OCI-LY3 (cell line): ENCODE results near the gene DCBLD1.

Source experiments
- H2AFZ ChIP-seq: fragments of 200-600, 300-600 bp; shearing (Covaris generic); 2 replicates; pipeline ENCODE4 v1.6.0; 2014; ENCODE audit warnings: antibody characterized with exemption, low read depth, low read length
- H3K27ac ChIP-seq: fragments of 200-600, 300-600 bp; sonication (generic); 2 replicates; pipeline ENCODE4 v1.5.1; 2014; ENCODE audit warnings: mild to moderate bottlenecking, low read length, moderate library complexity, mixed read lengths
- H3K27me3 ChIP-seq: fragments of 200-600, 300-600 bp; sonication (generic); 2 replicates; pipeline ENCODE4 v1.6.1; 2014; ENCODE audit warnings: low read depth, low read length, mixed read lengths
- H3K36me3 ChIP-seq: fragments of 200-600, 300-600 bp; sonication (generic); replicated peaks from 2 replicates; pipeline ENCODE3; 2014; ENCODE audit warnings: low read depth, low read length, mixed read lengths
- H3K4me1 ChIP-seq: fragments of 300-600, 200-600 bp; sonication (generic); 2 replicates; pipeline ENCODE4 v1.6.1; 2014; ENCODE audit warnings: low read length, mixed read lengths
- H3K4me2 ChIP-seq: fragments of 200-600, 300-600 bp; sonication (generic); 2 replicates; pipeline ENCODE4 v1.6.1; 2014; ENCODE audit warnings: low read length, mixed read lengths
- H3K4me3 ChIP-seq: fragments of 300-600, 200-600 bp; sonication (generic); 2 replicates; pipeline ENCODE4 v1.5.1; 2014; ENCODE audit warnings: antibody characterized with exemption, mild to moderate bottlenecking, low read length, moderate library complexity
- H3K79me2 ChIP-seq: fragments of 300-600, 200-600 bp; shearing (Covaris generic); 2 replicates; pipeline ENCODE4 v1.6.1; 2014; ENCODE audit warnings: mild to moderate bottlenecking, low read length, mixed read lengths
- H3K9ac ChIP-seq: fragments of 300-600, 200-600 bp; shearing (Covaris generic); 2 replicates; pipeline ENCODE4 v1.6.0; 2014; ENCODE audit warnings: mild to moderate bottlenecking, low read length, moderate library complexity
- H3K9me3 ChIP-seq: fragments of 200-600, 300-600 bp; shearing (Covaris generic); 2 replicates; pipeline ENCODE4 v1.6.1; 2014; ENCODE audit warnings: low read length, mixed read lengths; ENCODE audit not compliant: insufficient read depth
- H4K20me1 ChIP-seq: fragments of 200-600, 300-600 bp; sonication (generic); 2 replicates; pipeline ENCODE4 v1.6.1; 2016; ENCODE audit warnings: low read length, mixed read lengths; ENCODE audit not compliant: insufficient read depth
- EZH2phosphoT487 ChIP-seq: fragments of 200-600 bp; shearing (Covaris generic); IDR thresholded peaks from 2 replicates; pipeline ENCODE4 v1.6.1; 2018; ENCODE audit warnings: antibody characterized with exemption, mixed run types, low read depth
- TF ChIP-seq, protein P1 (sequence below): fragments of 200-600, 300-600 bp; sonication (generic); IDR thresholded peaks from 2 replicates; pipeline ENCODE4 v1.5.1; 2014; ENCODE audit warnings: antibody characterized with exemption, low read length, low read depth

The DCBLD1 gene

GRCh38 chr6:117592983-117593759, 110.7 kb downstream of the DCBLD1 start:
- TF ChIP-seq, protein P1, sequence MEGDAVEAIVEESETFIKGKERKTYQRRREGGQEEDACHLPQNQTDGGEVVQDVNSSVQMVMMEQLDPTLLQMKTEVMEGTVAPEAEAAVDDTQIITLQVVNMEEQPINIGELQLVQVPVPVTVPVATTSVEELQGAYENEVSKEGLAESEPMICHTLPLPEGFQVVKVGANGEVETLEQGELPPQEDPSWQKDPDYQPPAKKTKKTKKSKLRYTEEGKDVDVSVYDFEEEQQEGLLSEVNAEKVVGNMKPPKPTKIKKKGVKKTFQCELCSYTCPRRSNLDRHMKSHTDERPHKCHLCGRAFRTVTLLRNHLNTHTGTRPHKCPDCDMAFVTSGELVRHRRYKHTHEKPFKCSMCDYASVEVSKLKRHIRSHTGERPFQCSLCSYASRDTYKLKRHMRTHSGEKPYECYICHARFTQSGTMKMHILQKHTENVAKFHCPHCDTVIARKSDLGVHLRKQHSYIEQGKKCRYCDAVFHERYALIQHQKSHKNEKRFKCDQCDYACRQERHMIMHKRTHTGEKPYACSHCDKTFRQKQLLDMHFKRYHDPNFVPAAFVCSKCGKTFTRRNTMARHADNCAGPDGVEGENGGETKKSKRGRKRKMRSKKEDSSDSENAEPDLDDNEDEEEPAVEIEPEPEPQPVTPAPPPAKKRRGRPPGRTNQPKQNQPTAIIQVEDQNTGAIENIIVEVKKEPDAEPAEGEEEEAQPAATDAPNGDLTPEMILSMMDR, result no peak
- TF ChIP-seq EZH2phosphoT487, result no peak
- no peak overlapping the region for H3K9ac ChIP-seq
- H3K4me2 ChIP-seq, result no peak overlapping the region
- peaks cover 25% of the 10 kb centered on the region for H4K20me1 ChIP-seq
- H3K4me3 ChIP-seq, result no peak overlapping the region
- H3K9me3 ChIP-seq, result no peaks in the 10 kb centered on the region
- no peak overlapping the region for H2AFZ ChIP-seq
- H3K27me3 ChIP-seq, result no peaks in the 10 kb centered on the region
- peaks cover 87% of the 10 kb centered on the region for H3K79me2 ChIP-seq
- H3K36me3 ChIP-seq, result peaks cover 25% of the 10 kb centered on the region
- peaks cover 10% of the 10 kb centered on the region for H3K4me1 ChIP-seq
- H3K27ac ChIP-seq, result no peak overlapping the region

DNA sequence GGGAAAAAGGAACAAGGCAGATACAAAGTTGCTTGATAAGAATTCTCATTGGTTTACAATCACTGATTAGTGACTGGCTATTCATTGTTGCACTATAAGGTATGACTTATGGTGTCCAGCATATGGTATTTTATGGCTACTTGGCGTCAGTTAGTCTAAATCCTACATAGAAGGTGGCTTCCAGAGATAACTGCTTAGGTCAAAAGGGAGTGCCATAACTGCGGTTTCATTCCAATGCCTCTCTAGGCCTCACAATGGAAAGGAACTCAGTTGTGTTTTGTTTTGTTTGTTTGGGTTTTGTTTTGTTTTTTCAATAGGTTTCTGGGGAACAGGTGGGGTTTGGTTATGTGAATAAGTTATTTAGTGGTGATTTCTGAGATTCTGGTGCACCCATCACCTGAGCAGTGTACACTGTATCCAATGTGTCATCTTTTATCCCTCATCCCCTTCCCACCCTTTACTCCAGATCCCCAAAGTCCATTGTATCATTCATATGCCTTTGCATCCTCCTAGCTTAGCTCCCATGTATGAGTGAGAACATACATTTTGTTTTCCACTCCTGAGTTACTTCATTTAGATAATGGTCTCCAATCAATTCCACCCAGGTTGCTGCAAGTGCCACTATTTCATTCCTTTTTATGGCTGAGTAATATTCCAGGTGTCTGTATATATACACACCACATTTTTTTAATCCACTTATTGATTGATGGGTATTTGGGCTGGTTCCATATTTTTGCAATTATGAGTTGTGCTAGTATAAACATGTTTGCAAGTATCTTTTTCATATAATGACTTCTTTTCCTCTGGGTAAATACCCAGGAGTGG, 112.8 kb downstream of the DCBLD1 start:
- Histone ChIP-seq H3K27me3 (no peaks in the 10 kb centered on the region), H3K4me2 (no peak overlapping the region), H3K9ac (no peak overlapping the region), H3K27ac (no peak overlapping the region), H3K9me3 (peaks cover 4% of the 10 kb centered on the region; the same call in 1 of the 2 replicates), H3K4me3 (no peak overlapping the region), H3K4me1 (peaks cover 20% of the 10 kb centered on the region), H3K36me3 (peaks cover 35% of the 10 kb centered on the region), H3K79me2 (peaks cover 92% of the 10 kb centered on the region), H2AFZ (no peak overlapping the region), H4K20me1 (peaks cover 28% of the 10 kb centered on the region)
- TF ChIP-seq, protein P1, result no peak
- TF ChIP-seq EZH2phosphoT487, result no peak

GRCh38 chr6:117597755-117598154, 115.3 kb downstream of the DCBLD1 start:
- Histone ChIP-seq H3K27me3 (no peaks in the 10 kb centered on the region), H3K27ac (no peak overlapping the region), H3K36me3 (peaks cover 41% of the 10 kb centered on the region), H4K20me1 (peaks cover 23% of the 10 kb centered on the region), H3K4me1 (peaks cover 23% of the 10 kb centered on the region), H3K4me2 (no peak overlapping the region), H3K4me3 (no peak overlapping the region), H3K9ac (no peak overlapping the region), H3K79me2 (peaks cover 91% of the 10 kb centered on the region), H3K9me3 (peaks cover 4% of the 10 kb centered on the region; the same call in 1 of the 2 replicates), H2AFZ (no peak overlapping the region)
- TF ChIP-seq EZH2phosphoT487, result no peak
- TF ChIP-seq, protein P1, result no peak
